GM12891 (cell line): ENCODE measurements around the gene ASB4.

ENCODE experiments used
- POLR2A ChIP-seq: IDR thresholded peaks from 2 replicates; pipeline ENCODE4 v1.6.1; 2011; ENCODE audit warnings: low read depth, low read length, control low read depth
- POLR2AphosphoS5 ChIP-seq: IDR thresholded peaks from 2 replicates; pipeline ENCODE4 v1.6.1; 2011; ENCODE audit warnings: low read depth, low read length, control low read depth

DNA sequence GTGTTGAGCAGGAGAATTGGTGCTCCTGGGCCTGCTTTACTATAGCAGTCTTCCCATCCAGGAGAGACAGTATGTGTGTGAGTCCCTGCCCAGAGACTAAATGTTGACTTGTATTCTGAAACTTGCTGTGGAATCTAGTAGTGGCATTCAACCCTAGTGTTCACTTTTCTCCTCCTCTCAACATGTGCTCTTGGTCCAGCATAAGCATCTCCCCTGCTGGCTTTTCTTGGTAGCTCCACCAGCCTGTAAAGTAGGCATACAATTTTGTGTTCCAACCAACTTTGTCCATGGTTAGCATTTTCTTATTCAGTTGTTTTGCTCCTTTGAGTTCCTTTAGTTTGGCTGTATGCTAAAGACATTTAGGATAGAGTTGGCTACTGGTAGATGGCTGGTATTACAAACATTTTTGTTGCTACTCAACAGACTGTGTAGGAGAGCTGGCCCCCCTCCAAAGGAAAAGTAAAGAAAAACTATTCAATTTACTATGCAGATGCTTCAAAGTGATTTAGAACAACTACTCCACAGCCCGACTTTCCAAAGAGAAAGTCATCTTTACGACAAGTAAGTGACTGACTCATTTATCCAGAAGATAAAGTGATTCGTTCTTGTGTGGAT, 46.0 kb downstream of the ASB4 start:
- TF ChIP-seq POLR2A (no peak), POLR2AphosphoS5 (no peak)
